KOPT-K1 (cell line): ENCODE results near the gene MGMT.
"Not testable (repeated sequence)": the region's sequence is repeated elsewhere in the genome, so short reads cannot be mapped to it uniquely, and the experiment has no call there.

ENCODE experiments used
- H3K27ac ChIP-seq: fragments of 200-600 bp; sonication (generic); 2 replicates; pipeline ENCODE4 v1.5.1; 2016; ENCODE audit warnings: antibody characterized with exemption, mild to moderate bottlenecking, low read depth, low read length; ENCODE audit not compliant: poor library complexity, severe bottlenecking
- H3K36me3 ChIP-seq: fragments of 200-600 bp; sonication (generic); 2 replicates; pipeline ENCODE4 v1.5.1; 2017; ENCODE audit warnings: antibody characterized with exemption, mild to moderate bottlenecking, low read length, moderate library complexity; ENCODE audit not compliant: insufficient read depth
- H3K9me3 ChIP-seq: fragments of 200-600 bp; sonication (generic); 2 replicates; pipeline ENCODE4 v1.5.1; 2017; ENCODE audit warnings: antibody characterized with exemption, low read length, mild to moderate bottlenecking; ENCODE audit not compliant: insufficient read depth, poor library complexity, severe bottlenecking

MGMT gene

GRCh38 chr10:129466703-129467358 is at the start of gene MGMT:
Gene MGMT (plus strand): TSS chr10:129467241.
- no peaks in the 10 kb centered on the region for H3K9me3 ChIP-seq
- peak within 1 kb of the TSS; percentile 77 for H3K27ac ChIP-seq
- 0 out of 2 replicates have a peak, but pooled peaks cover 14% of the 10 kb centered on the region for H3K36me3 ChIP-seq

GRCh38 chr10:129417870-129418269 is 49.2 kb upstream of the MGMT start:
- Histone ChIP-seq H3K9me3 (no peaks in the 10 kb centered on the region), H3K27ac (no peak overlapping the region), H3K36me3 (no peaks in the 10 kb centered on the region)

- Histone ChIP-seq H3K9me3 (no peaks in the 10 kb centered on the region), H3K27ac (no peak overlapping the region), H3K36me3 (no peaks in the 10 kb centered on the region)
Measured at GRCh38 chr10:129418496-129419225, 48.4 kb upstream of the MGMT start.

GRCh38 chr10:129419397-129419796 is 47.6 kb upstream of the MGMT start:
- no peak overlapping the region for H3K27ac ChIP-seq
- no peaks in the 10 kb centered on the region for H3K9me3 ChIP-seq
- H3K36me3 ChIP-seq: no peaks in the 10 kb centered on the region

- Histone ChIP-seq H3K36me3 (no peaks in the 10 kb centered on the region), H3K9me3 (no peaks in the 10 kb centered on the region)
Measured at GRCh38 chr10:129421399-129422010, 45.5 kb upstream of the MGMT start.

GRCh38 chr10:129424978-129425377 is 42.1 kb upstream of the MGMT start:
- Histone ChIP-seq H3K27ac (no peak overlapping the region), H3K9me3 (no peaks in the 10 kb centered on the region), H3K36me3 (no peaks in the 10 kb centered on the region)

More at GRCh38 chr10:129421399-129422010, 45.5 kb upstream of the MGMT start:
- no peak overlapping the region for H3K27ac ChIP-seq

- no peaks in the 10 kb centered on the region for H3K36me3 ChIP-seq
- no peak overlapping the region for H3K27ac ChIP-seq
- H3K9me3 ChIP-seq: no peaks in the 10 kb centered on the region
Measured at GRCh38 chr10:129426606-129427005, 40.4 kb upstream of the MGMT start.

GRCh38 chr10:129433266-129433665 is 33.8 kb upstream of the MGMT start:
- Histone ChIP-seq H3K36me3 (no peaks in the 10 kb centered on the region), H3K9me3 (peaks cover 7% of the 10 kb centered on the region), H3K27ac (no peak overlapping the region)

GRCh38 chr10:129435724-129436123 is 31.3 kb upstream of the MGMT start:
- not testable (repeated sequence) for H3K36me3 ChIP-seq, H3K27ac ChIP-seq, H3K9me3 ChIP-seq

- no peak overlapping the region for H3K27ac ChIP-seq
- H3K9me3 ChIP-seq: peaks cover 7% of the 10 kb centered on the region
- no peaks in the 10 kb centered on the region for H3K36me3 ChIP-seq
Measured at GRCh38 chr10:129438024-129438423, 29.0 kb upstream of the MGMT start.

- H3K36me3 ChIP-seq: no peaks in the 10 kb centered on the region
- peaks cover 5% of the 10 kb centered on the region for H3K9me3 ChIP-seq
- no peak overlapping the region for H3K27ac ChIP-seq
Measured at GRCh38 chr10:129440247-129440646, 26.8 kb upstream of the MGMT start.

GRCh38 chr10:129440722-129441316 is 26.2 kb upstream of the MGMT start:
- H3K36me3 ChIP-seq: no peaks in the 10 kb centered on the region
- H3K27ac ChIP-seq: no peak overlapping the region
- H3K9me3 ChIP-seq: no peaks in the 10 kb centered on the region

GRCh38 chr10:129441372-129442009 is 25.6 kb upstream of the MGMT start:
- Histone ChIP-seq H3K27ac (no peak overlapping the region), H3K9me3 (no peaks in the 10 kb centered on the region), H3K36me3 (no peaks in the 10 kb centered on the region)

- no peak overlapping the region for H3K27ac ChIP-seq
Measured at GRCh38 chr10:129442866-129443265, 24.2 kb upstream of the MGMT start.

GRCh38 chr10:129444359-129444758 is 22.7 kb upstream of the MGMT start:
- Histone ChIP-seq H3K27ac (no peak overlapping the region), H3K9me3 (no peaks in the 10 kb centered on the region)

More at GRCh38 chr10:129442866-129443265, 24.2 kb upstream of the MGMT start:
- no peaks in the 10 kb centered on the region for H3K9me3 ChIP-seq
- H3K36me3 ChIP-seq: no peaks in the 10 kb centered on the region

More at GRCh38 chr10:129444359-129444758, 22.7 kb upstream of the MGMT start:
- no peaks in the 10 kb centered on the region for H3K36me3 ChIP-seq
